ENCODE data around the gene NRXN3. TPM values are rescaled to one million over a fixed set of nuclear protein-coding genes. Genes with fewer than 3 reads are reported as not detected.

NRXN3 gene
- total and polyA plus RNA-seq, 4 donors = 0.07 to 1.2 (median 0.23) TPM

- DNase-seq (ENCODE audit: low spot score) = no peak
- Histone ChIP-seq H3K4me3 (ENCODE audit: low read depth in 1 of 3, low read length in 3 of 3) (no peak overlapping the region), H3K9ac (ENCODE audit: low read depth in 1 of 2, low read length in 2 of 2) (no peak overlapping the region), H3K27me3 (ENCODE audit: control insufficient read depth in 4 of 4, insufficient read depth in 4 of 4, low read length in 3 of 4) (peaks cover 0 to 2% (median 0%) of the 10 kb centered on the region in 4 donors), H3K36me3 (ENCODE audit: control insufficient read depth in 4 of 4, insufficient read depth in 3 of 4, low read depth in 1 of 4, low read length in 3 of 4) (no peaks in the 10 kb centered on the region), H3K9me3 (ENCODE audit: control insufficient read depth in 4 of 4, low read length in 3 of 4) (no peaks in the 10 kb centered on the region), H3K4me1 (ENCODE audit: control insufficient read depth in 4 of 4, insufficient read depth in 4 of 4, low read length in 3 of 4) (no peaks in the 10 kb centered on the region), H3K27ac (ENCODE audit: low read depth in 1 of 2, low read length in 2 of 2) (no peak overlapping the region)
- WGBS = 71% methylated on average over 3 of the region's 3 CpGs
- TF ChIP-seq MAX (IDR thresholded peaks at IDR 0.05) (no peak), JUND (IDR thresholded peaks at IDR 0.05) (no peak), NR2F2 (IDR thresholded peaks at IDR 0.05) (no peak), HNF4A (conservative IDR thresholded peaks at IDR 0.05) (no peak), YY1 (IDR thresholded peaks at IDR 0.05) (no peak), RXRA (IDR thresholded peaks at IDR 0.05) (no peak), SP1 (IDR thresholded peaks at IDR 0.05) (no peak), FOXA2 (IDR thresholded peaks at IDR 0.05) (no peak)
- TF ChIP-seq, protein P1, sequence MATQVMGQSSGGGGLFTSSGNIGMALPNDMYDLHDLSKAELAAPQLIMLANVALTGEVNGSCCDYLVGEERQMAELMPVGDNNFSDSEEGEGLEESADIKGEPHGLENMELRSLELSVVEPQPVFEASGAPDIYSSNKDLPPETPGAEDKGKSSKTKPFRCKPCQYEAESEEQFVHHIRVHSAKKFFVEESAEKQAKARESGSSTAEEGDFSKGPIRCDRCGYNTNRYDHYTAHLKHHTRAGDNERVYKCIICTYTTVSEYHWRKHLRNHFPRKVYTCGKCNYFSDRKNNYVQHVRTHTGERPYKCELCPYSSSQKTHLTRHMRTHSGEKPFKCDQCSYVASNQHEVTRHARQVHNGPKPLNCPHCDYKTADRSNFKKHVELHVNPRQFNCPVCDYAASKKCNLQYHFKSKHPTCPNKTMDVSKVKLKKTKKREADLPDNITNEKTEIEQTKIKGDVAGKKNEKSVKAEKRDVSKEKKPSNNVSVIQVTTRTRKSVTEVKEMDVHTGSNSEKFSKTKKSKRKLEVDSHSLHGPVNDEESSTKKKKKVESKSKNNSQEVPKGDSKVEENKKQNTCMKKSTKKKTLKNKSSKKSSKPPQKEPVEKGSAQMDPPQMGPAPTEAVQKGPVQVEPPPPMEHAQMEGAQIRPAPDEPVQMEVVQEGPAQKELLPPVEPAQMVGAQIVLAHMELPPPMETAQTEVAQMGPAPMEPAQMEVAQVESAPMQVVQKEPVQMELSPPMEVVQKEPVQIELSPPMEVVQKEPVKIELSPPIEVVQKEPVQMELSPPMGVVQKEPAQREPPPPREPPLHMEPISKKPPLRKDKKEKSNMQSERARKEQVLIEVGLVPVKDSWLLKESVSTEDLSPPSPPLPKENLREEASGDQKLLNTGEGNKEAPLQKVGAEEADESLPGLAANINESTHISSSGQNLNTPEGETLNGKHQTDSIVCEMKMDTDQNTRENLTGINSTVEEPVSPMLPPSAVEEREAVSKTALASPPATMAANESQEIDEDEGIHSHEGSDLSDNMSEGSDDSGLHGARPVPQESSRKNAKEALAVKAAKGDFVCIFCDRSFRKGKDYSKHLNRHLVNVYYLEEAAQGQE (IDR thresholded peaks at IDR 0.05) = no peak
- TF ChIP-seq, protein P2, sequence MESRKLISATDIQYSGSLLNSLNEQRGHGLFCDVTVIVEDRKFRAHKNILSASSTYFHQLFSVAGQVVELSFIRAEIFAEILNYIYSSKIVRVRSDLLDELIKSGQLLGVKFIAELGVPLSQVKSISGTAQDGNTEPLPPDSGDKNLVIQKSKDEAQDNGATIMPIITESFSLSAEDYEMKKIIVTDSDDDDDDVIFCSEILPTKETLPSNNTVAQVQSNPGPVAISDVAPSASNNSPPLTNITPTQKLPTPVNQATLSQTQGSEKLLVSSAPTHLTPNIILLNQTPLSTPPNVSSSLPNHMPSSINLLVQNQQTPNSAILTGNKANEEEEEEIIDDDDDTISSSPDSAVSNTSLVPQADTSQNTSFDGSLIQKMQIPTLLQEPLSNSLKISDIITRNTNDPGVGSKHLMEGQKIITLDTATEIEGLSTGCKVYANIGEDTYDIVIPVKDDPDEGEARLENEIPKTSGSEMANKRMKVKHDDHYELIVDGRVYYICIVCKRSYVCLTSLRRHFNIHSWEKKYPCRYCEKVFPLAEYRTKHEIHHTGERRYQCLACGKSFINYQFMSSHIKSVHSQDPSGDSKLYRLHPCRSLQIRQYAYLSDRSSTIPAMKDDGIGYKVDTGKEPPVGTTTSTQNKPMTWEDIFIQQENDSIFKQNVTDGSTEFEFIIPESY (IDR thresholded peaks at IDR 0.05) = no peak
These were observed 231.7 kb downstream of the NRXN3 start for GRCh38 chr14:78401866-78402265.

DNA sequence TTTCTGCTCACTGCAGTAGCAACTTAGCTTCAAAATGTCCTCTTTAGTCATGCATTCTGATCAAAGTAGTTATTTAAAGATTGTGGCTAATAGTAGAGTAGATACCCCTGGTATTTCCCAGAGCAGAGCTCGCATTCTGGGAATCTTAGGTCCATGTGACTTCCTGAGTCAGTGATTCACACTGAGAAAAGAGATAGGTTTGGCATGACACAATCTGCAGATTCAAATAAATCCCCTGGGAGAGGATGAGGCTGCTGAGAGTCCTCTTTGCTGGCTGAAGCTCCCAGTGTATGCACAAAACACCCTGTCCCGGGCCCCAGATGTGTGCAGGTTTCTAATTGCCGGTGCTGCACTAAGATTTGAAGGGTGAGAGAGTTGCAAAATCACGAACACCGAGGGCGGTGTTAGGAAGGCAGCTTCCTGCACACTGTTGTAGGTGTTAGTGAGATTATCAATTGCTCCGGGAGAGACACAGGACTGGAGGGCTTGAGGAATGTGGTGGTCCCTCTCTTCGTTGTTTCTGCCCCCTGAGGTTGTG lies 233.2 kb downstream of the NRXN3 start:
- Histone ChIP-seq H3K27ac (ENCODE audit: low read depth in 1 of 2, low read length in 2 of 2) (no peak overlapping the region), H3K9ac (ENCODE audit: low read depth in 1 of 2, low read length in 2 of 2) (no peak overlapping the region), H3K4me3 (ENCODE audit: low read depth in 1 of 3, low read length in 3 of 3) (no peak overlapping the region), H3K36me3 (ENCODE audit: control insufficient read depth in 4 of 4, insufficient read depth in 3 of 4, low read depth in 1 of 4, low read length in 3 of 4) (no peaks in the 10 kb centered on the region), H3K27me3 (ENCODE audit: control insufficient read depth in 4 of 4, insufficient read depth in 4 of 4, low read length in 3 of 4) (peaks cover 0 to 2% (median 0%) of the 10 kb centered on the region in 4 donors), H3K9me3 (ENCODE audit: control insufficient read depth in 4 of 4, low read length in 3 of 4) (no peaks in the 10 kb centered on the region), H3K4me1 (ENCODE audit: control insufficient read depth in 4 of 4, insufficient read depth in 4 of 4, low read length in 3 of 4) (no peaks in the 10 kb centered on the region)
- no peak for TF ChIP-seq HNF4G (IDR thresholded peaks at IDR 0.05)
- no peak for TF ChIP-seq RAD21 (IDR thresholded peaks at IDR 0.05)
- 21% methylated on average over 8 of the region's 8 CpGs for WGBS
- no peak for DNase-seq (ENCODE audit: low spot score)
